ENCODE data around the gene ZDHHC5.

- TF ChIP-seq POLR2A (IDR thresholded peaks at IDR 0.05; ENCODE audit: low read length): no peak
- TF ChIP-seq GATA1 (IDR thresholded peaks at IDR 0.05; ENCODE audit: low read depth, low read length): no peak
These were observed 20.5 kb upstream of the ZDHHC5 start for GRCh38 chr11:57647372-57647771.

Measured in erythroblast (primary cell).